GM12892 (cell line): ENCODE data around the gene PARS2.

ENCODE experiments used
- POLR2A ChIP-seq: IDR thresholded peaks from 2 replicates; pipeline ENCODE4 v1.6.1; 2011; ENCODE audit warnings: low read depth, low read length, control low read depth
- POLR2AphosphoS5 ChIP-seq: IDR thresholded peaks from 2 replicates; pipeline ENCODE4 v1.6.1; 2011; ENCODE audit warnings: low read depth, low read length, control low read depth

DNA sequence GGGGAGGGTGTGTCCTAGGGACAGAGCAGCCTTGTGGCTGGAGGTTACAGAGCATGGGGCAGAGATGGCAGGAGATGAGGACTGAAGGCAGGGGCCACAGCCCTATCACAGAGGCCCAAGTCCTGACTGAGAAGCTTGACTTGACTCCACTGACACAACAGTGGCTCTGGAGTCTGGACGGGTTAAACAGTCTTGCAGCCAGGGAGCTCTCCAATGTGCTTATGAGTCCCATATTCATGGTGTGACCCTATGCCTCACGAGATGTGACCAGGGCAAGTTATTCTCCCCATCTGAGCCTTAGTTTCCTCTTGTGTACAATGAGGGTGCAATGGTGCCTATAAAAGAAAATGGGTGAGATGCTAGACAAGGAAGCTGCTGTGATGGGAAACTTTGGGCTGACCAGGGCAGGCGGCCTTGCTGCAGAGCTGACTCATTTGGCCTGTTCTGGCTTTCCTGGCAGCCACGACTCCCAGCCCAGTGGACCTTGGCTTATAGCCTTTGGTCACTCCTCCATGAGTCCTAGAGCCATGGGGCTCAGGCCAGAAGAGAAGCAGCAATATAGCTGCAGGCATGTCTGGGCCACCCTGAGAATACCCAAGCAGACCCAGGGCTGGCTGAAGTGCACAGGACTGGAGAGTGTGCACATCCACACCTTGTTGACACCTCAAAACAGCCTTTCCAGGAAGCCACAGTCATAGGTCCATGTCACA, 39.6 kb upstream of the PARS2 start:
- TF ChIP-seq POLR2A (no peak), POLR2AphosphoS5 (no peak)
